RWPE2 (cell line): Measurements from ENCODE around the gene JPH3.

Experiments
- ATAC-seq: fragments of 200-7000 bp; cut with Tn5 transposase; 3 replicates; pipeline ENCODE4 v1.9.1; 2021; ENCODE audit warnings: low read depth
- DNase-seq: peaks from one replicate; pipeline ENCODE4 v3.0.0-alpha.2; 2020; ENCODE audit warnings: low spot score
- H3K27ac ChIP-seq: fragments of 450-650 bp; 2 replicates; pipeline ENCODE4 v1.5.1; 2017; ENCODE audit warnings: mild to moderate bottlenecking; ENCODE audit not compliant: poor library complexity, severe bottlenecking
- H3K27me3 ChIP-seq: fragments of 250-450 bp; sonication (Bioruptor Pico); 2 replicates; pipeline ENCODE4 v1.5.1; 2021; ENCODE audit warnings: mild to moderate bottlenecking, moderate library complexity; ENCODE audit not compliant: insufficient read depth, poor library complexity, severe bottlenecking
- H3K36me3 ChIP-seq: fragments of 250-450 bp; sonication (Bioruptor Pico); 2 replicates; pipeline ENCODE4 v1.5.1; 2020; ENCODE audit warnings: low read depth, mild to moderate bottlenecking, moderate library complexity
- H3K4me1 ChIP-seq: fragments of 250-450 bp; sonication (Bioruptor Pico); 2 replicates; pipeline ENCODE4 v1.5.1; 2021; ENCODE audit warnings: mild to moderate bottlenecking, moderate library complexity; ENCODE audit not compliant: insufficient read depth, poor library complexity, severe bottlenecking
- H3K4me3 ChIP-seq: fragments of 250-450 bp; sonication (Bioruptor Pico); 2 replicates; pipeline ENCODE4 v1.5.1; 2021; ENCODE audit warnings: mild to moderate bottlenecking, moderate library complexity; ENCODE audit not compliant: severe bottlenecking
- H3K9me3 ChIP-seq: fragments of 250-450 bp; sonication (Bioruptor Pico); 2 replicates; pipeline ENCODE4 v1.5.1; 2021; ENCODE audit warnings: mild to moderate bottlenecking, moderate library complexity; ENCODE audit not compliant: severe bottlenecking
- TF ChIP-seq, protein P1 (sequence below): fragments of 450-650 bp; IDR thresholded peaks from one replicate; pipeline ENCODE4 v1.5.1; 2017; ENCODE audit warnings: mild to moderate bottlenecking, moderate library complexity; ENCODE audit not compliant: poor library complexity, severe bottlenecking

JPH3 gene

DNA sequence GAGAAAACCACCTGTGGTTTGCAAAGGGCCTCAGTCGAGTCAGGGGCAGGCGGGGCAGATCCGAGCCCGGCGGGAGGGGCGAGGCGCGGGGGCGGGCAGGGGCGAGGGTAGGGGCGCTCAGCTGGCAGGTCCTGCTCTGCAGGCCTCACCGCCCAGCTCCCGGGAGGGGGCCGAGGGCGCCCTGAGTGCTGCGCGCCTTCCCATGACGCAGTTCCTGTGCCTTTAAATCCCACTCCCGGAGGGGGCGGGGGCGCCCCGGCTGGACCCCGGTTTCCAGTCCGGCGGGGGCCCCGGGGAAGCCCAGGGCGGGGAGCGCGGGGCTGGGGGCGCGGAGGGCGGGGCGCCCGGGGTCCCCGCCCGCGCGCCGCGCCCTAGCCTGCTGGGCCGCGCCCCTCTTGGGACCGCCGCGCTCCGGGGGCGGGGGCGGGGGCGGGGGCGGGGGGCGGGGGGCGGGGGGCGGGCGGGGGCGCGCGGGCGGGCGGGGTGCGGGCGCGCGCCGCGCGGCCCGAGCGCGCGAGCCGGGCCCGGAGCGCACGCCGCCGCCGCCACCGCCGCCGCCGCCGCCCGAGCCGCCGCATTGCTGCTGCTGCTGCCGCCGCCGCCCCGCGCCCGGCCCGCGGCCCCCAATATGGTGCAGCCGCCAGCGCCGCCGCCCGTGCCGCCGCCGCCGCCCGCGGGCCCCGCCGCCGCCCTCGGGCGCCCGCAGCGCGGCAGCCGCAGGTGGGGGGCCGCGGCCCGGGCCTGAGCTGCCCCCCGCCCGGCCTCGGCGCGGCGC lies at the start of gene JPH3:
TSS of gene JPH3 (plus strand) at position 508 of the 775 bp plus-strand sequence. CDS start 639 bp downstream, outside the sequence.
- Histone ChIP-seq H3K27ac (no peak within 1 kb of the TSS), H3K36me3 (no peaks in the 10 kb centered on the region), H3K4me3 (peak within 1 kb of the TSS; percentile 28), H3K9me3 (peaks cover 2% of the 10 kb centered on the region), H3K4me1 (no peaks in the 10 kb centered on the region), H3K27me3 (peaks cover 68% of the 10 kb centered on the region)
- TF ChIP-seq, protein P1, sequence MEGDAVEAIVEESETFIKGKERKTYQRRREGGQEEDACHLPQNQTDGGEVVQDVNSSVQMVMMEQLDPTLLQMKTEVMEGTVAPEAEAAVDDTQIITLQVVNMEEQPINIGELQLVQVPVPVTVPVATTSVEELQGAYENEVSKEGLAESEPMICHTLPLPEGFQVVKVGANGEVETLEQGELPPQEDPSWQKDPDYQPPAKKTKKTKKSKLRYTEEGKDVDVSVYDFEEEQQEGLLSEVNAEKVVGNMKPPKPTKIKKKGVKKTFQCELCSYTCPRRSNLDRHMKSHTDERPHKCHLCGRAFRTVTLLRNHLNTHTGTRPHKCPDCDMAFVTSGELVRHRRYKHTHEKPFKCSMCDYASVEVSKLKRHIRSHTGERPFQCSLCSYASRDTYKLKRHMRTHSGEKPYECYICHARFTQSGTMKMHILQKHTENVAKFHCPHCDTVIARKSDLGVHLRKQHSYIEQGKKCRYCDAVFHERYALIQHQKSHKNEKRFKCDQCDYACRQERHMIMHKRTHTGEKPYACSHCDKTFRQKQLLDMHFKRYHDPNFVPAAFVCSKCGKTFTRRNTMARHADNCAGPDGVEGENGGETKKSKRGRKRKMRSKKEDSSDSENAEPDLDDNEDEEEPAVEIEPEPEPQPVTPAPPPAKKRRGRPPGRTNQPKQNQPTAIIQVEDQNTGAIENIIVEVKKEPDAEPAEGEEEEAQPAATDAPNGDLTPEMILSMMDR = no peak
- ATAC-seq (peak; percentile 44; the same call in 2 of the 3 replicates), DNase-seq (no peak)

DNA sequence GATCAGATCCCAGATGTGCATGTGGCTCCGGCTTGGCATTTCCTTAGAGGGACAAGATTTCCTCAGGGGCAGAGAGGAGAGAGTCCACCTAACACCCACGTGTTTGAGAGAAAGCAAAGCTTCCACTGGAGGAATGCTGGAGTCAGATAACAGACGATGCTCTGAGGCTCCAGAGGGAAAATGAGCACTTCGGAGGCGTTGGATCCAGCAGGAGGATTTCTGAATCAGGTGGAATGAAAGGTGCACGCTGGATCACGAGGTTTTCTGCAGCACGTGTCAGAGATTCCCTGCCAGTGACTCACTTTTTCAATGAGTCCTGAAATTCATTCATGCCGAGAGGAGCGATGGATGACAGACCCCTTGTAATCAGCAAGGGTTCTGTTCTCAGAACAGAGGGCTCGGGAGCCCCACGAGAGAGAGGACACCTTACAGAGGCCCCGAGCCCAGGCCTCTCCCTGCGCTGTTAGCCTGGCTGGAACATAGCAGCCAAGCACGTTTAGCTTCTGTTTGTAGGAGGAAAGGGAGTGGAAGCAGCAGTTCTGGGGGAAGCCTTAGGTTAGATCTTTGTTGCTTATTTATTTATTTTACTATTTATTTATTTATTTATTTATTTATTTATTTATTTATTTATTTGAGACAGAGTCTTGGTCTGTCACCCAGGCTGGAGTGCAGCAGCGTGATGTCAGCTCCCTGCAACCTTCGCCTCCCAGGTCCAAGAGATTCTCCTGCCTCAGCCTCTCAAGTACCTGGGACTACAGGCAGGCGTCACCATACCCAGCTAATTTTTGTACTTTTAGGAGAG lies 49.3 kb upstream of the JPH3 start:
- peak; percentile 63 for ATAC-seq
- no peaks in the 10 kb centered on the region for H3K4me1 ChIP-seq
- DNase-seq = no peak
- no peak overlapping the region for H3K4me3 ChIP-seq
- H3K27me3 ChIP-seq = no peaks in the 10 kb centered on the region
- H3K36me3 ChIP-seq = no peaks in the 10 kb centered on the region
- H3K27ac ChIP-seq = no peak overlapping the region
- TF ChIP-seq, protein P1 = no peak
- H3K9me3 ChIP-seq = no peaks in the 10 kb centered on the region

DNA sequence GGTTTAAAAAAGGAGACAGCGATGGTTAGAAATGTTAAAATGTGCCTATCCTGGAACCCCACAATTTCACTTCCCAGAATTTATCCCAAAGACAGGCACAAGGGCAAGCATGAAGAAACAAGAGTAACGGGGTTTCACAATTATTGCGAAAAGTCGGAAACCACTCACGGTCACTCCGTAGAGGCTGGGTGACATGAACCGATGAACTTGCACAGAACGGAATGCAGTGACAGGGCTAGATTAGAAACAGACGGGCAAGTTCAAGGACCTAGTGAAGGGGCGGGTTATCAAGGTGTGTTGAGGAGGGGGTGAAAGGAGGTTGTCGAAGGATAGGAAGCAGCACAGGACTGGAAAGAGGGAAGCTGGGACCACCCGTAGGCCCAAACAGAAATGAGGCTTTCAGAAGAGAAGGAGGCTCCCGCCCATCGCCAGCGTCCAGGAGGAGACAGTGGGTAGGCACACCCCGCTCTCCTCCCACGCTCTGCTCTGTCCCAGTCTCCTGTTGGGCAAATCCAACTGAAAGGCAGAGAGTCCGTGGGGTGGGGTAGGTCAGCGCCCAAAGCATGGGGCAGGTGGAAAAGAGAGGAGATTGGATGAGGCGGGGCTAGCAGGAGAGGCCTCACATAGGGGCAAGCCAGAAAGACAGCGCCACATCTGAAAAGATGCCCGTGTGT lies 47.4 kb upstream of the JPH3 start:
- Histone ChIP-seq H3K4me3 (no peak overlapping the region), H3K9me3 (no peaks in the 10 kb centered on the region), H3K36me3 (no peaks in the 10 kb centered on the region), H3K27me3 (no peaks in the 10 kb centered on the region), H3K4me1 (no peaks in the 10 kb centered on the region), H3K27ac (no peak overlapping the region)
- ATAC-seq = no peak
- TF ChIP-seq, protein P1 = no peak
- DNase-seq = no peak

DNA sequence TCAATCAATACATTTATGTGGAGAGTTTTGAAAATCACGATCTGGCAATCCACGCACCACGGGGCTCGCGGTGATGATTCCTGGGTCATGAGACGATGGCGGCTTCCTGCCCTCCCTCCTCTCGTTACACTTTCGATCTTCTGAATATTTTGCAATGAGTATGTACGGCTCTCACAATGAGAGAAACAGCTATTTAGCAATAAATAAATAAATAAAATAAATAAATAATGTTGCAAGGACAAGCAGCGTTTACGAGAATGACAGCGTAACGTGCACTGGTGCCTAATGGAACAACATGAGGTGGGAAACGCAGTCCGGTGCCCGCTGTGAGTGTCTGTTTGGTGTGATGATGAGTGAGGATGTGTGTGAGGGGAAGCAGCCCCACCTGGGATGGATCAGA lies 46.7 kb upstream of the JPH3 start:
- Histone ChIP-seq H3K4me3 (no peak overlapping the region), H3K36me3 (no peaks in the 10 kb centered on the region), H3K9me3 (no peaks in the 10 kb centered on the region), H3K4me1 (no peaks in the 10 kb centered on the region), H3K27ac (no peak overlapping the region), H3K27me3 (no peaks in the 10 kb centered on the region)
- TF ChIP-seq, protein P1 = no peak
- ATAC-seq (no peak), DNase-seq (no peak)
